HG02588 (cell line): ENCODE results near the gene PI4KA.

Experiments used
- ATAC-seq: cut with Tn5 transposase; IDR thresholded peaks from one replicate; pipeline ENCODE4 v1.9.1; 2021; ENCODE audit warnings: mild to moderate bottlenecking, moderate library complexity; ENCODE audit not compliant: unreplicated experiment

PI4KA gene

DNA sequence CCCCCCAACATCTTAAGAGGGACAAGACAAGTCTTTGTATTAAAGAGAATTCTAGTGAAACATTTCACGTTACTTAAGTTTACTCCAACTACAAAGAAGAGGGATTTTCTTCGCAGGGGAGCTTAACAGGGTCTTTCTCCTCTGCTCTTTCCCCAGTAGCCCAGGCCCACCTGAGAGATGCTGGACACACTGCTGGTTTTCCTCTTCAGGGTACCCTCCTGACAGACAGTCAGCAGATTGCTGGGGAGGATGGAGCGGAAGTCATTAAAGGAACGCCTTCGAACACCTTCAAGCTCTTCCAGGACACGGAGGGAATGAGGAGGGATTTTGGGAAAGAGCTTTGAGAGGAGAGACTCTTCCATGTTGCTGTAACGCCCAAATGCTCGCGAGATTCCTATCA is 39.1 kb downstream of the PI4KA start:
- ATAC-seq, result no peak

DNA sequence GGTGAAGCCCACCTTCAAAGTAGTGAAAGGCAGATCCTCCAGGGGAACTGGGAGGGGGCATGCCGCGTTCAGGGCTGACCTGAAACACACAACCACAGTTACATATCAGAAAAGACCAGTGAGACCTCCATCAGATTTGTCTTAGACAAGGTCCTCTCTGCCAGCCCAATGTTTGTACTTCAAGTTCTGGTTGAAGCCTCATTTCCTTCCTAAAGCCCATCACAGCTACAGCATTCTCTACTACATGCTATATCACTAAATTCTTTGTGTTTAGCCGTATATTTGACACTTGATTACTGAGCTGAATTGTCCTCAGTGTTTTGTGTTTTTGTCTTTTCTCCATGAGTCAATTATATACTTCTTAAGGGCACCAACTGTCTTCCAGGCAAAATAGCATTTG is 40.1 kb downstream of the PI4KA start:
- no peak for ATAC-seq

DNA sequence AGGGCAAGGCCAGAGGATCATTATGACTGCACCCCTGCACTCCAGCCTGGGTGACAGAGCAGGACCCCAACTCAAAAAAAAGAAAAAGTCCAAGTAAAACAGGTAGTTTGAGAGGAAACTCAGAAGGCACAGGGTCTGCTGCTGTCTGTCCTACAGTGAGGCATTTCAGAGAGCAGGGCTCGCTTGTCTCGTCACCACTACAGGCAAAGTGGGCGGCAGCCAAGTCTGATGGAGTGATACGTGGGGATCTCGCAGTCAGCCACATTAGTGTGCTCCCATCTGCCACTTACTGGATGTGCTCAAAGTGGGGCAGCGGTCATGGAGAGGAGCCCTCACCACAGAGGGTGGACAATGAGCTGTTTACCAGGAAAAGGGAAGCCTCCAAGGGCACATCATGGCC is 42.1 kb downstream of the PI4KA start:
- ATAC-seq, result no peak

DNA sequence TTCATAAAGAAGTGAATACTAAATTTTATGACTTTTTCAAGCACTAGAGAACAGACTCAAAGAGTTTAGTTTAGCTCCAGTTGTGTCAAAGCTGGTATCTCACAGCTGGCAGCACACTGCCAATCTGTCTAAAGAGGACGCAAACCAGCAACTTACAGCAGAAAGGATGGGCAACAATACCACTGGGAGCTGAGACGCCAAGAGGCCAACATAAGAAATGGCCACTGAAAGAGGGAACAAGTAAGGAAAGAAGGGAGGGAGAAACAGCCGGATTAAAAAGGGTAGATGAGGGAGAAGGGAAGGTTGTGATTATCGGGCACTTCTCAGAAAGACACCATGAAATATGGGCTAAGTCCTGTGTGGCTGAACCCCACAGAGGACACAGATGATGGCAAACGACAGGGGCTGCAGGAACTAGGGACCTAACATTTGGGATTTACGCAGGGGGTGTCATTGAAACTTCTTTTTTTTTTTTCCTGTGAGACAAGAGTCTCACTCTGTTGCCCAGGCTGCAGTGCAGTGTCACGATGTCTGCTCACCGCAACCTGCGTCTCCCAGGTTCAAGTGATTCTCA is 43.0 kb downstream of the PI4KA start:
- no peak for ATAC-seq

DNA sequence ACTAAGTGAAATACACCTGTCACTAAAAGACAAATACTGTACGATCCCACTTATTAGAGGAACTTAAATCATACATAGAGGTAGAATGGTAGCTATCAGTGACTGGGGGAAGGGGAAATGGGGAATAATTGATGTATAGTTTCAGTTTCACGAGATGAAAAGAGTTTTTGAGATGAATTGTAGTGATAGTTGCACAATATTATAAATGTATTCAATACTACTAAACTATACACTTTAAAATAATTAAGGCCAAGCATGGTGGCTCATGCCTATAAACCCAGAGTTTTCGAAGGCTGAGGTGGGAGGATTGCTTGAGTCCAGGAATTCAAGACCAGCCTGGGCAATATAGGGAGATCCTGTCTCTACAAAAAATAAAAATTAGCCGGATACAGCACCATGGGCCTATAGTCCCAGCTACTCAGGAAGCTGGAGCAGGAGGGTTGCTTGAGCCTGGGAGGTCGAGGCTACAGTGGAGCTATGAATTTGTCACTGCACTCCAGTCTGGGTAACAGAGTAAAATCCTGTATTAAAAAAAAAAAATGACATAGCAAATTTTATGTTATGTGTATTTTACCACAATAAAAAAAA is 44.3 kb downstream of the PI4KA start:
- no peak for ATAC-seq

DNA sequence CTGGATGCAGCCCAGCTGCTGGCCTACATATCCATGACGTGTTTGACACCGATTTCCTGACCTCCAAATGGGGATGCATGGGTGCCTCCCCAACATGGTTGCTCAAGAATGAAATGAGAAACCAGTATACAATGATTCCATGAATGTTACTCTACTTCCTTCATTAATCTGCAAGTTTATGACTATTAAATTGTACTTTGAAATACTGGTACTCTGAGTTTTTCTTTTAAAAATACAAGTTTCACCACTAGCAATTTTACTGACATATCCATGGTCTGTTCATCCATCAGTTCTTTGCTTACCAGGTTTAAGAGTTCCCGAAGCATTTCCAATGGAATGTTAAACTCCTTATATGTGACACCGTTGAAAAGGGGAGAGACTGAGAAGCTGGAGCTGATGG is 45.6 kb downstream of the PI4KA start:
- ATAC-seq, result no peak

DNA sequence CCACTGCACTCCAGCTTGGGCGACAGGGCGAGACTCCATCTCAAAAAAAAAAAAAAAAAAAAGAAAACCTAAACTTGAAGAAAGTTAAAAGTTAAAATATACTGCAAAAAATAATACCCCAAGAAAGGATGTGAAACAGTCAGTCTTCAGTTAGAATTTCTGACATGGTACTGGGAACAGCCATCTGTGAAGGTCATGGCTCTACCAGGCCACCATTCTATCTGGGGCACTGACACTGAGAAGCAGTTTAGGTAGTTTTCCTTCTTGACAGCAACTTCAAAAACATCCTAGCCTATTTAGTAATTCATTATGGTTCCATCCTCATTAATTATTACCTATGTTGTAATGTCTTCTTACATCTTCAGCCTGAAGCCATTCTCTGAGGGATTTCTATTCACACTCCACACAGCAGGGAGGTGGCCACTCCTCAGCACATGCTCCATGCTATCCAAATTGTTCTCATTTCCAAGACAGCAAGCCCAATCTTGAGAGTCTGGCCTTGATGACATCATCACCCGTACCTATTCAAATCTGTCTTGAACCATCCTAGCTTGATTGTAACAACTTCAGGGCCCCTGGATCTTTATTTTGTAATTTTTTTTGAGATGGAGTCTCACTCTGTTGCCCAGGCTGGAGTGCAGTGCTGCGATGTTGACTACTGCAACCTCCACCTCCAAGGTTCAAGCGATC is 46.5 kb downstream of the PI4KA start:
- no peak for ATAC-seq

DNA sequence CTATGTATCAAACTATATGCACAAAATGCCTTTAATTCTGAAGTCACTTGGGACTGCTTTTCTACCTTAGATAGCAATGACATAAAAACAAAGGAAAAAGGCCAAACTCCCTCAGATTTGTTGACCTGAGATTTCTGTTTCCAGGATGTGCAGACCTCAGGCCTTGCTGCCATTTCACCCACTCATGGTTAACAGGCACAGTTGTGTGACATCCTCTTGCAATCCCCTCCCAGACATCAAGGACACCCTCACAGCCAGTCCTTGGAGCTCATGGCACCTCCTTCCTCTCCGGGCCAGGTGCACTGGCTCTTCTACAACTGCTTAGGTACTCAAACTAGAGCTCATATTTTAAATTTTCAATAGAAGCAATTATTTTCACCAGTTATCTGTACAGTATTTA is 47.4 kb downstream of the PI4KA start:
- ATAC-seq, result no peak

DNA sequence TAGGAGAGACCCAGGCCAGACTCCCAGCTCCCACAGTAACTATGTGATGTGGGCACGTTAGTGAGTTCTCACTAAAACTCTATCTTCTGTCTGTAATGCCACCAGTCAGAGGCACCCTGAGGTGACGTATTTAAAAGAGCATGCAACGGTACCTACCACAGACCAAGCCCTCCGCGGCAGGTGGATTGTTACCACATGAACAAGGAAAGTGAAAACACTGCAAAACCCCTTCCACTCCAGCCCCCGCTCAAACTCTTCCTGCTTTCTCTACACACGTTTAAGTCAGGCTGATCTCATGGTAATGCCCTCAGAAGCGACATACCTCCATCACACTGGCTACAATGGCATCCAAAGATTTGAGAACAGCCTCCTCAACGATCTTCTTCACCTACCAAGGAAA is 48.0 kb downstream of the PI4KA start:
- no peak for ATAC-seq

DNA sequence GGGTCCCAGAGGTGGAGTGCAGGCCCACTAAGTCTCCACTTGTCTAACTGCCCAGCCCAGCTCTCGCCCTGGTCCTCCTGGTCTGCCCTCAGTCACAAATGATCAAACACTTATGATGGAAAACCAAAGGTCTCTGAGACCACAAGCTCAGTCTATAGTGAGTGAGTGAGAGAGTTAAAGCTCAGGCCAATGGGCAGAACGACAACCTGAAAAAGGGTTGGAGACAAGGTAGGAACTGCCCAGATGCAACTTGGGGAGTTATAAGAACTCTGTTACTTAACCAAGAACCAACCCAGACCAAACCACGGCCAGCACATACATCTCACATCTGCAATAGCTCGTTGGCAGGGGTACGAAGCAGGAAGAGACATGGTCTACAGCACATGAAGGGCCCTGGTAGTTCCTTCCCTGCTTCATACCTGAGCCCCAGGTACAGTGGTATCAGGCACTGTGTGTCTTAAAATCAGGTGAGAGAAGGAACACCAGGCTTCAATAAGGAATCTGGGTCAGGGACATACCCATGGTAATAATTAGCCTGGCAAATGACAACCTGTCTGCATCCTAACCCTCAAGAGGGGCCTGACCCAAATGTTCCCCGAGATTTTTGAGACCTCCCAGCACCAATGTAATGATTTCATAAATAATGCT is 48.9 kb downstream of the PI4KA start:
- no peak for ATAC-seq

DNA sequence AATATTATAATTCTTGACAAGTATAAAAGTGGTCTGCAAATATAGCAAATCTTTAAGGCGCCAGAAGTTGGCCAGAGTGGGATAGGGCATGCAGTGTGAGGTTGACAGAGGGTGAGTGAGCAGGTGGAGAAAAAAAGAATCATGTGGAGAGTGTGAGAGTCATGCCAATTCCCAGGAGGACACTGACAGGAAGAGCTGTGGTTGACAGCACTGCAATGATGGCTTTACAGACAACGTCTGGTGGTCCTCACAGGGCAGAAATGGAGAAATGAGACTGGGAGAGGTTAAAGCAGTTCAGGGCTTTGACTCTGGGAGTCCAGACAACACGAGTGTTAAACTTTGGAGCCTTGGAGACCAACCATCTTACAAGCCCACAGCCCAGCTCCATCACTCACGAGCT is 49.8 kb downstream of the PI4KA start:
- ATAC-seq, result no peak

DNA sequence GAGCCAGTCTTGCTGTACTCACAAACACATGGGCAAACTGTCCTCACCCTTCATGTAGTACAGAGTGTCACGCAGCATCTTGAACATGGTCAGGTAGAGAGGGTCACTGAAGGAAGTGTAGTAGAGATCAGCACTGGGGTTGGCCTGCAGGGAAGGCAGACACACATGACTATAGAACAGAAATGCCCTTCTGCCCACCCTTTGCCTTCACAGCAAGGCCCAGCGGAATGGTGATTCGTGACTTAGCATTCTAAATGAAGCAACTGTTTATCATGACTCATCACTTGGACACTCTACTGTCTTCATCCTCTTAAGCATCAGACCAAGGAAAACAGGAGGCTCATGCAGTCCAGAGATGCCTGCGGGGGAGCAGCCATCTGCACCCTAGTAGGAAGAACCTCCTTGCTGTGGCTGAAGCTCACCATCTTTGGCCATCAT is 51.3 kb downstream of the PI4KA start:
- ATAC-seq, result no peak

DNA sequence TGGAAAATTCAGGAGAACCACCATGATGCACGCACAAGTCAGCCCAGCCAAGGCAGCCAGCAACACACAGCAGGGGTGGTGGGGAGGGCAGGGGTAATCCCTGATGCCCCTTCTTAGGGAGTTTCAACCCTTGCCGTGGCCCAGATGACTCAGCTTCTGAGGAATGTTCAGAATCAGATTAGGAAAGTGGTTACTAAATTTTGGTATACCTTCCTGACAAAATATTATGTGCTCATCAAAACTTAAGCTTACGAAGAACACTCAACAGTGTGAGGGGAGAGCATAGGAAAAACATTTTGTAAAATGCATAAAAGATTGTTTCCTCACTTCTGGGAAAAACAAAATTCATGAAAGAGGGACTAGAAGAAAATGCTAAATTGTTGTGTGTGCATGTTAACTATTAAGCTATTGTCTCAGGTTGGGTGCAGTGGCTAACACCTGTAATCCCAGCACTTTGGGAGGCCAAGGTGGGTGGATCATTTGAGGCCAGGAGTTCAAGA is 52.6 kb downstream of the PI4KA start:
- ATAC-seq, result no peak

DNA sequence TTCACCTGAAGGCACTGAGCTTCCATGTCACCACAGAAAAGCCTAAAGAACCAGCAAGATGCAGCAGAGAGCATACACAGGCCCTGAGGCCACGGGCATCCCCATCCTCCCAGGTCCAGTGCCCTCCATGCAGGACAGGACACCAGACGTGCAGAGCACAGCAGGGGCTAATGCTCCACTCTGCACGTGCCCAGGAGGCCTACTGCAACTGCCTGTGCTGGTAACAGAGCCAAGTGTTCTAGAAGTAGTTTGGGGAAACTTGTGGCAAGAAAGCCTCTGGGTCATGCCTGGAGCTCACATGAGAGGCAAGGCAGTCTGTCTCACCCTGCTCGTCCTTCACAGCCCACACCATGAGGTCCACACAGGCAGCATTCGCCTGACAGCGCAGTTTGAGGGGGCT is 54.0 kb downstream of the PI4KA start:
- ATAC-seq, result no peak

DNA sequence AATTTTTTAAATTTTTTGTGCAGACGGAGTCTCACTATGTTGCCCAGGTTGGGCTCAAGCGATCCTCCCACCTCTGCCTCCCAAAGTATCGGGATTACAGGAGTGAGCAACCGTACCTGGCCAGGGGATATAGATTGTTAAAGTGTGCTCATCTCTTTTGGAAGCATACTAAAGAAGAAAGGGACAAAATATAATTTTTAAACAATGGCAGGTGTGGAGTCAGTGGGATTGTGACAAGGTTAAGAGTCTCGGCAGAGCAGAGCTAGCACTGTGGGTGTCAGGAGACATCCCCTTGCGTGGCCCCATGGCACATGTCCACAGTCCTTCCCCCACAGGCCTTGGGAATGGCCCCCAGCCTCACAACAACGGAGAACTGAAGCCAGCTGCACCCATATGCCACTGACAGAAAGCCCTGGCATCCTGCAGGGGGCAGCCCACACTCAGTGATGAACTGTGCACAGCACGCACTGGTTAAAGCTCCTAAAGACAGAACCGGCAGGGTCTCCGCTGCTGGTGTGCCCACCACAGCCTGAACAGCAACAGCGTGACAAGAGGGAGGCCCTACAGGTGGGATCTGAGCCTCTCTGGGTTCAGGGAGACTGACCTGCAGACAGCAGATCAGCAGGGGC is 54.8 kb downstream of the PI4KA start:
- ATAC-seq, result no peak

DNA sequence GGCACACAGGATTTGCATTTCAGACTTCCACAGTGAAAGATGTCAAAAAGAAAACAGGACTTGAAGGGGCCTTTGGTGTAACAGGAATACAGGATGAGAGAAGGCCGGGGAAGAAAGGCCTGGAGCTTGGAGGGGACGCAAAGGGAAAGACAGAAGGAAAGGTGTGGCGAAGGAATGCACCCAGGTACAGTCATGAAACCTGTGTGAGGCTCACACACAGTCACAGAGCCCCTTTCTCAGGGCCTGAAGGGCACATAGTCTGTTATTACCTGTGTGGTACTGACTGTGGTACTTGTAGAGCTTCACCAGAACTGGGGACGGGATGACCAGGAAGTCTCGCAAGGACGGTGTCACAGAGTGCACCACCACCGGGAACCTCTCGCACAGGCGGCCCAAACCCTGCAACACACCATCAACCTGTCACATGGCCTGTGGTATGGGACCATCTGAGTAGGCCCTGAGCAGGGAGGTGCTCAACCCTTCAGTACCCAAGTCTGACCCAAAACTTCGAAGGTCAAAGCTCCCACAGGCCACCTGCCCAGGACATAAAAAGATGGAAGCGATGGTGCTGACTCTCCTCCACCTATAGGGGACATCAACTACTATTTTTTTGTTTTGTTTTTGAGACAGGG is 55.6 kb downstream of the PI4KA start:
- ATAC-seq, result no peak

DNA sequence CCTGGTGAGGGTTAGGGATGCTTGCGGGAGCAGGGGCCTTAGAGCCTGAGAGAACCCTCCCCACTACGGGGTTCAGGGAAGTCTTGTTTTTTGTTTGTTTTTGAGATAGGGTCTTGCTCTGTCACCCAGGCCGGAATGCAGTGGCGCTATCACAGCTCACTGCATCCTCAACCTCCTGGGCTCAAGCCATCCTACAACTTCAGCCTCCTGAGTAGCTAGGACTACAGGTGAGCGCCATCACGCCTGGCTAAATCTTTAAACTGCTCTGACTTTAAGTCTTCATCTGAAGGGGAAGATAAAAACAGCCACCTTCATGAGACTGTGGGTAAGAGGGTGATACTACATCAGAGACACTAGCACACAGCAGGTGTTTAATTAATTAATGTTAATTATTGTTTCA is 56.2 kb downstream of the PI4KA start:
- ATAC-seq, result no peak

DNA sequence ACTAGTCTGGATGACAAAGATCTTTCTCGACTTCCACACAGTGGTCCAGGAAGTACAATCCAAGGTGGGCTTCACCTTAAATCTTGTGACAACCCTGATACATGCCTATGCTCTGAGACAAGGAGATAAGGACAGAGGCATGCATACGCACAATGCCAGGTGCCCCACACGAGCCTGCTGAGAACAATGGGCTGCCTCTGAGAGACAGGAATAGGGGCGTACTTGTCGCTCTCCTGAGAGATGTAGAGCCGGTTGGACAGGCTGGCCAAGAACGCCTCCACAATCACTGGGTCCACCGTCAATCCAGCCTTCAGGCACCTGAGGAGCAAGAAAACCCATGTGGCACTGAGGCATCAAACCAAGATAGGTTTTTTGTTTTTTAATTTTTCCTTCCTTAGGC is 59.2 kb downstream of the PI4KA start:
- no peak for ATAC-seq

DNA sequence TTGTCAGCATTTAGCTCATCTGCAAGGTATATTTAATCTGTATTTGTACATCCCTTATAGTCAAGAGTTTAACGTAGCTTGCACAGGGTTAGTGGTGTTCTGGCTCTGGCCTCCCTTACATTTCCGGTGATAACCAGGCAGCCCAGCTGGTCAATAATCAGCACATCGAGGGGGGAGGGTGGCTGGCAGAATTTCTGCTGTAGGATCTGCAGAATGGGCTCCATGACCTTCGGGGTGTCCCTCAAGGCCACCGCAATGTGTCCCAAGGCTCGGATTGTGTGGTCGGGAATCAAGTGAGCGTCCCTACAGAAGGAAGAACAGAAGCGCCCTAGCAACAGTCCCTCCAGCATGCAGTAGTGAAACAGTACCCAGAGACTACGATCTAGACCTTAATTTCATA is 59.6 kb downstream of the PI4KA start:
- ATAC-seq, result no peak

DNA sequence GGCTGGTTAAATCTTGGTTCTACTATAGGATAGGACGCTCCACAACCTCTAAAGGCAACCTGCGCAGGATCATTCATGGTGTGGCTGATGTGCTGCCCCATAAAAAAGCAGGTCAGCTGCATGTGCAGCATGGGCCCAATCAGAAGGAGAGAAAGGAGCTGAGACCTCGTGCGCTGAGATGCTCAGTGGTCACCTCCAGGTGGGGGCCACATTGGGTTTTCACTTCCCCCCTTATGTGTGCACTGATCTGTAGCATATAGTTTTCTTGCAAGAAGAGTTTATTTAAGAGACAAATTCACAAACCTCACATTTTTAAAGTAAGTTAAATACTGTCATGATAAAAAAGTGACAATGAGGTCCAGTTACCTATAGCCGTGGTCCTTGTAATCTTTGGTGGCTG is 60.4 kb downstream of the PI4KA start:
- no peak for ATAC-seq

DNA sequence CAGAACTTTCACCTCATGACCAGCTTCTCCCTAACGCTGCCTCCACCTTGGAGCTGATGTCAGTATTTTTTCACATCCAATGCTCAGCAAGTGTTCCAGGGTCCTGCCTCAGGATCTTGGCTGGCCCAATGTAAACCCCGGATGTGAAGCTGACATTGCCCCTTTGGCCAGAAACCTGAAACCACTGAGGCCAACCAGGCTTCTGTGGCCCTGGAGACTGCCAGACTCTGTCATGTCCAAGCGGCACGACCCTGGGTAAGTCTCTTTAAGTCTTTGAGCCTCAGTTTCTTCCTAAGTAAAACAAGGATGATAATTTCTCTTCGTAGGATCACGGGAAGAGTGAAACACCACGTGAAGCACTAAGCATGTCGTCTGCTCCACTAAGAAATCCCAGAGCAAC is 61.9 kb downstream of the PI4KA start:
- ATAC-seq, result no peak
